ENCODE measurements around the gene CYSTM1.

CYSTM1 gene

GRCh38 chr5:140286424-140286823 is 111.4 kb downstream of the CYSTM1 start:
- no peaks in the 10 kb centered on the region for H3K9me3 Mint-ChIP-seq
- no peak for ATAC-seq
- peaks cover 48% of the 10 kb centered on the region for H3K4me1 Mint-ChIP-seq
- peaks cover 20% of the 10 kb centered on the region for H3K36me3 Mint-ChIP-seq
- H3K4me3 Mint-ChIP-seq: no peak overlapping the region
- H3K27me3 Mint-ChIP-seq: no peaks in the 10 kb centered on the region
- H3K27ac Mint-ChIP-seq: no peak overlapping the region

GRCh38 chr5:140287801-140288521 is 113.0 kb downstream of the CYSTM1 start:
- peaks cover 23% of the 10 kb centered on the region for H3K36me3 Mint-ChIP-seq

GRCh38 chr5:140292212-140293036 is 117.4 kb downstream of the CYSTM1 start:
- Mint-ChIP-seq H3K36me3 (peaks cover 33% of the 10 kb centered on the region), H3K4me1 (peaks cover 63% of the 10 kb centered on the region), H3K4me3 (no peak overlapping the region), H3K27ac (no peak overlapping the region), H3K27me3 (no peaks in the 10 kb centered on the region), H3K9me3 (no peaks in the 10 kb centered on the region)
- ATAC-seq: no peak

More at GRCh38 chr5:140287801-140288521, 113.0 kb downstream of the CYSTM1 start:
- H3K27ac Mint-ChIP-seq: no peak overlapping the region
- H3K4me3 Mint-ChIP-seq: no peak overlapping the region
- peaks cover 51% of the 10 kb centered on the region for H3K4me1 Mint-ChIP-seq
- no peak for ATAC-seq
- no peaks in the 10 kb centered on the region for H3K9me3 Mint-ChIP-seq
- no peaks in the 10 kb centered on the region for H3K27me3 Mint-ChIP-seq

Measured in stimulated activated memory B cell treated with anti-CD40 and anti-IgM and Interleukin-4, amounts not matched to agents 10 μg/mL and 1 μg/mL and 100 μg/mL, for 72 hours (primary cell).